Transverse colon (tissue), 4 donors: ENCODE data around the gene SPSB3.

ENCODE experiments used
- EP300 ChIP-seq: sonication (generic); formaldehyde crosslinking; IDR thresholded peaks from one replicate; pipeline ENCODE4 v1.6.1; 2017; ENCODE audit warnings: antibody characterized with exemption, low read depth
- POLR2A ChIP-seq: fragments of 450-650 bp; IDR thresholded peaks from one replicate; pipeline ENCODE4 v1.6.1; 2016; ENCODE audit warnings: antibody characterized with exemption, mild to moderate bottlenecking, moderate library complexity
- POLR2AphosphoS5 ChIP-seq, 3 donors: sonication (generic); formaldehyde crosslinking; IDR thresholded peaks; one replicate each; pipeline ENCODE4 v1.6.1; 2016; ENCODE audit warnings: antibody characterized with exemption in 3 of 3
- TF ChIP-seq, protein P1 (sequence below), 5 experiments: fragments of 200-600 bp in 3 of 5; fragments of 450-650 bp in 2 of 5; sonication (generic) in 3 of 5; IDR thresholded peaks; 1 replicate in 2 of 5; 2 replicates in 3 of 5; pipeline ENCODE4 v1.5.1; 2016 to 2017; ENCODE audit warnings: antibody characterized with exemption in 5 of 5, inconsistent platforms in 3 of 5, mild to moderate bottlenecking in 2 of 5, moderate library complexity in 1 of 5

DNA sequence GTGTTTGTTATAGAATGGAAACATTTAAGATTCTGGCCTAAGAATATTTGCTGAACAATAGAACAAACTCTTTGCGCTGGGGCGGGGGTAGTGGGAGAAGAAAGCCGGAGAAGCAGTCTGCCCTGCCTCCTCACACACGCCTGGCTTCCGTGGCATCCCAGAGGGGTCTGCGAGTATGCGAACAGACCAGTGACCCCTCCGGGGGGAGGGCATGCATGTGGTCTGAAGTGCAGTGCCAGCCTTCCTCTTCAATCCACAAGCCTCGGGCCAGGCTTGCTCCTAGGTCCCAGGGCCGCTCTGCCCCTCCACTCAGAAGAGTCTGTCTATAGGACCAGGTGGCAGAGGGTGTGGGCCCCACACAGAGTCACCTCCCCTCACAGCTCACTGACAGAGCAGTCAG is 25.3 kb upstream of the SPSB3 start:
- TF ChIP-seq EP300 (no peak), POLR2A (no peak), POLR2AphosphoS5 (IDR thresholded peaks at IDR 0.05) (no peak)
- TF ChIP-seq, protein P1, sequence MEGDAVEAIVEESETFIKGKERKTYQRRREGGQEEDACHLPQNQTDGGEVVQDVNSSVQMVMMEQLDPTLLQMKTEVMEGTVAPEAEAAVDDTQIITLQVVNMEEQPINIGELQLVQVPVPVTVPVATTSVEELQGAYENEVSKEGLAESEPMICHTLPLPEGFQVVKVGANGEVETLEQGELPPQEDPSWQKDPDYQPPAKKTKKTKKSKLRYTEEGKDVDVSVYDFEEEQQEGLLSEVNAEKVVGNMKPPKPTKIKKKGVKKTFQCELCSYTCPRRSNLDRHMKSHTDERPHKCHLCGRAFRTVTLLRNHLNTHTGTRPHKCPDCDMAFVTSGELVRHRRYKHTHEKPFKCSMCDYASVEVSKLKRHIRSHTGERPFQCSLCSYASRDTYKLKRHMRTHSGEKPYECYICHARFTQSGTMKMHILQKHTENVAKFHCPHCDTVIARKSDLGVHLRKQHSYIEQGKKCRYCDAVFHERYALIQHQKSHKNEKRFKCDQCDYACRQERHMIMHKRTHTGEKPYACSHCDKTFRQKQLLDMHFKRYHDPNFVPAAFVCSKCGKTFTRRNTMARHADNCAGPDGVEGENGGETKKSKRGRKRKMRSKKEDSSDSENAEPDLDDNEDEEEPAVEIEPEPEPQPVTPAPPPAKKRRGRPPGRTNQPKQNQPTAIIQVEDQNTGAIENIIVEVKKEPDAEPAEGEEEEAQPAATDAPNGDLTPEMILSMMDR (IDR thresholded peaks at IDR 0.05) = no peak
